ENCODE data around the gene TRIM28.
"Not testable (repeated sequence)": the region's sequence is repeated elsewhere in the genome, so short reads cannot be mapped to it uniquely, and the experiment has no call there.

Gene TRIM28

DNA sequence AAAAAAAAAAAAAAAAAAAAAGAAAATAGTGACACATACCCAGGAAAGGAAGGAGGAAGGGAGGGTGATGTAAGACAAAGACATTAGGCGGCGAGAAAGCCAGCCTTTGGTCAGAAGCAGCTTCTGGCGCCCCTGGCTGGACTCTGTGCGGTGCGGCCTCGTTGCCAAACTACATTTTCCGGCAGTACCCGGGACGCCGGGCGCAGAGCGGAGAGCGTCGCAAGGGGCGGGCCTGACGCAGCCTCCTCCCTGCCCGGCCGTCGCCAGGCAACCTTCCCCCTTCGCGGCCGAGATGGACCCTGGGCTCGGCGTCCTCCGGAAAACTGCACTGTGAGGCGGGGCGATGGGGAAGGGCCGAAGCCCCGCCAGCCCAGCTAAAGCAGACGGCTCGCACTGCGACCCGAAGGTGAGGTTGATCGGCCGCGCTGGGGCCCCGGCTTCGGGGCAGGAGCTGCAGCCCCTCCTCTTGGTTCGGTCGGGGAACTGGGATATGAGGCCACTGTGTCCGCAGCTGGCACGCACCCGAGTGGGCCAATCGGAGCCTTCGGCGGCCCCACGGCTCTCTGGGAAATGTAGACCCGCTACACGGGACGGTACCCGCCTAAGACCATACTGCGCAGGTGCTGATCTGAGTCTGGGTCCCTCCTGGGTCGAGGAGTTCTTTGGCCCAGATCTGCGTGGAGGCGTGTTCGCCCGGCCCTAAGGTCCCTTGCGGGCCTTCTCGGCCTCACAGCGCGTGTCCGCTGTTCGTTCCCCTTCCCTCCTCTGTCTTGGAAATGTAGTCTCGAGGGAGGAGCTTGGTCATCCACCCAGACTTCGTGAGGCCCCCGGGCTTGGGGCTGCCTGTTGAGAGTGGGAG, 31.5 kb downstream of the TRIM28 start:
- H3K4me3 ChIP-seq (ENCODE audit: low read depth, low read length) = peak overlapping the region; percentile 85
- TF ChIP-seq, protein P1, sequence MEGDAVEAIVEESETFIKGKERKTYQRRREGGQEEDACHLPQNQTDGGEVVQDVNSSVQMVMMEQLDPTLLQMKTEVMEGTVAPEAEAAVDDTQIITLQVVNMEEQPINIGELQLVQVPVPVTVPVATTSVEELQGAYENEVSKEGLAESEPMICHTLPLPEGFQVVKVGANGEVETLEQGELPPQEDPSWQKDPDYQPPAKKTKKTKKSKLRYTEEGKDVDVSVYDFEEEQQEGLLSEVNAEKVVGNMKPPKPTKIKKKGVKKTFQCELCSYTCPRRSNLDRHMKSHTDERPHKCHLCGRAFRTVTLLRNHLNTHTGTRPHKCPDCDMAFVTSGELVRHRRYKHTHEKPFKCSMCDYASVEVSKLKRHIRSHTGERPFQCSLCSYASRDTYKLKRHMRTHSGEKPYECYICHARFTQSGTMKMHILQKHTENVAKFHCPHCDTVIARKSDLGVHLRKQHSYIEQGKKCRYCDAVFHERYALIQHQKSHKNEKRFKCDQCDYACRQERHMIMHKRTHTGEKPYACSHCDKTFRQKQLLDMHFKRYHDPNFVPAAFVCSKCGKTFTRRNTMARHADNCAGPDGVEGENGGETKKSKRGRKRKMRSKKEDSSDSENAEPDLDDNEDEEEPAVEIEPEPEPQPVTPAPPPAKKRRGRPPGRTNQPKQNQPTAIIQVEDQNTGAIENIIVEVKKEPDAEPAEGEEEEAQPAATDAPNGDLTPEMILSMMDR (IDR thresholded peaks at IDR 0.05; ENCODE audit: borderline replicate concordance, insufficient read depth, low read depth, low read length) = no peak

DNA sequence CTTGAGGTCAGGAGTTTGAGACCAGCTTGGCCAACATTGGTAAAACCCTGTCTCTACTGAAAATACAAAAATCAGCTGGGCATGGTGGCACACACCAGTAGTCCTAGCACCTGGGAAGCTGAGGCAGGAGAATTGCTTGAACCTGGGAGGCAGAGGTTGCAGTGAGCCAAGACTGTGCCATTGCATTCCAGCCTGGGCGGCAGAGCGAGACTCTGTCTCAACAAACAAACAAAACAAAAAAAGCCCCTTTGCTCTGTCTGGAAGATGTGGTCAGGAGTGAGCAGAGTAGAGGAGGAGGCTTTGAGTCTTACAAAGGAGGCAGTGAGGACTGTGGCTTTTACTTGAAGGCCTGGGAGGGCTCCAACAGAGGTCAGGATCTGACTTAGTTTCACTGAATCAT, 33.7 kb downstream of the TRIM28 start:
- not testable (repeated sequence) for H3K4me3 ChIP-seq (ENCODE audit: low read depth, low read length)

DNA sequence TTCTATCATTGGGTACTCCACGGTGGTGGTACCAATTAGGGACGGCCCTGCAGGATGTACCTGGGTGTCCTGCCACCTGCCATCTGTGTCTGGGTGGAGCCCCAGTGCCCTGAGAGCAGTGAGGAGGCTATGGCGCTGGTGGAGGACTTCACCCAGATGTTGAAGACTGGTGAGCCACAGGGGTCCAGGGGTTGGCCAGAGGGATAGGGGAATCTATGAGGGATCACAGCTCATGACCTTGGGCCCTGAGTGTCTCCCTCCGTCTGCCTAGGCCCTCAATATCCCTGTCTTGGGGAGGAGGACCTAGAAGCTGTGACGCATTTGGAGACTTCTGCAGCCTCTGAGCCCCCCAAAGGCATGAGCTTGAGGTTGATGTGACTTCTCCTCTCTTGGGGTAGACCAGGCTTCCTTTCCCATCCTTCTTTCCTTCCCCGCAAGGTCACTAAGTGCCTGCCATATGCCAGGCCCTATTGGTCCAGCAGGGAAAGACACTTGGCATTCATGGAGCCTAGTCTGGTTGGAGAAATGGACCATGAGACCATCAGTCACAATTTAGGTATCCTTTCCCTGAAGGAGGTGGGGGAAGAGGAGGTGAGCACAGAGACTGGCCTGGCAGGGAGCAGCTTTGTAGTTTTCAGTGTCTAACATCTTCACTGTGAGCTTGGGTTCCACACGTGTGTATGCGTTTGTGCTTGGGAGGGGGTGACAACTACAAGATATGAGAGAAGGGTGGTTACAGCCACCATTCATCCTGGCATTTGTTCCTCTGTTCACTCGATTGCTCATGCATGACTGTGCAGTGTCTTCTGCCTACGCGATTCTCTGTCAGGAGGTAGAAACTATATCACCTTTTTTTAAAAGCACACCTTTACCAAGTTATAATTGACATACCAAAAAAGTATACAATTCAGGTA, 34.4 kb downstream of the TRIM28 start:
- TF ChIP-seq, protein P1 (IDR thresholded peaks at IDR 0.05; ENCODE audit: borderline replicate concordance, insufficient read depth, low read depth, low read length) = no peak
- no peak overlapping the region for H3K4me3 ChIP-seq (ENCODE audit: low read depth, low read length)

DNA sequence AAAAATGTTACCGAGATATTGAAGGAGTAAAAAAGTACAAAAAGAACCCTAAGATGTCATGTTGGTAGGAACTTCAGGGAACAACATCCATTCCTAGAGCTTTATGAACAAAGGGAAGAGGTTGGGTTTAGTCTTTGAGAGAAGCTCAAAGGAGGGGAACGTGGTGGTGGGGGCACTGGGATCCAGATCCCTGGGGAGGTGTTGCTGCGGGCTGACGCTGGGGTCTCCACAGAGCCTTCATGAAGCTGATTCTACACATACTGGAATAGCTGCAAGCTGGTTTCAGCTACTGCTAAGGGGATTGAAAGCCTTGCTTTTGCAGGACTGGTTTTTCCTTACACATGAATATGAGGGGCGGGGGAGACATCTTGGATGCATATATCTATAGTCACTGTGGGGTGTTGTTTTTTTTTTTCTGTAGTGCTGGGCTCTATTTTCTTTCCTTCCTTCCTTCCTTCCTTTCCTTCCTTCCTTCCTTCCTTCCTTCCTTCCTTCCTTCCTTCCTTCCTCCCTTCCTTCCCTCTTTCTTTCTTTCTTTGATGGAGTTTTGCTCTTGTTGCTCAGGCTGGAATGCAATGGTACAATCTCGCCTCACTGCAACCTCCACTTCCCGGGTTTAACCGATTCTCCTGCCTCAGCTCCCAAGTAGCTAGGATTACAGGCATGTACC, 35.7 kb downstream of the TRIM28 start:
- TF ChIP-seq, protein P1 (IDR thresholded peaks at IDR 0.05; ENCODE audit: borderline replicate concordance, insufficient read depth, low read depth, low read length) = no peak
- no peak overlapping the region for H3K4me3 ChIP-seq (ENCODE audit: low read depth, low read length)

DNA sequence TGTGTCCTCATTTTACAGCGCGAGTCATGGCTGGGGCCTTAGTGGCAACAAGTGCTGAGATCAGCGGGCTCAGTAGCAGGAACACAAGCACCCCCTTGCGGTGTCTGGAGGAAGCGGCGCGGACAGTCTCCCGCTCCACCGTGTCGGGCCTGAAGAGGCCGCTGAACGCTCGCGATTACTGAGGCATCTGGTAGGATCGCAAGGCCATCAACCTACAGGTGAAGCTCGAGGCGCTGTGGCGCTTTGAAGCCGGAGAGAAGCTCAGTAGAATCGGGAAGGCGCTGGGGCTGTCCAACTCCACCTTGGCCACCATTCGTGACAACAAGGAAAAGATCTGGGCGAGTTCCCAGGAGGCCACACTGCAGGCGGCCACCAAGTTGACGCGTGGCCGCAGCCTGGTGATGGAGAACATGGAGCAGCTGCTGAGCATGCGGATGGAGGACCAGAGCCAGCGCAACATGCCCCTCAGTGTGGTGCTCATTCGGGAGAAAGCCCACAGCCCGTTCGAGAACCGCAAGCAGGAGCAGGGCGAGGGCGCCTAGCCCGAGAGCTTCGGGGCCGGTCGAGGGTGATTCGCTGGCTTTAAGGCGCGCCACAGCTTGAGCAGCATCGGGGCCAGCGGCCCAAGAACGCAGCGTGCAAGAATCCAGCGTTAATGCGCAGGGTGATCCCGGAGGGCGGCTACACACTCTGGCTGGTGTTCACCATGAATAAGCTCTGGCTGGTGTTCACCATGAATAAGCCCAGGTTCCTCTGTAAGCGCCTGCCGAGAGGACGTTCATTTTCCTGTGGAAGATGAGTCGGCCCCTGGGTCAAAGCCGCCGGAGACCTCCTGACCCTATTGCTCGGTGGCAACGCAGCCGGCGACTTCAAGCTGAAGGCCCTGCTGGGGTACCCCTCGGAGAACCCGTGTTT, 37.6 kb downstream of the TRIM28 start:
- TF ChIP-seq, protein P1 (IDR thresholded peaks at IDR 0.05; ENCODE audit: borderline replicate concordance, insufficient read depth, low read depth, low read length) = peak; percentile 96
- H3K4me3 ChIP-seq (ENCODE audit: low read depth, low read length) = no peak overlapping the region

DNA sequence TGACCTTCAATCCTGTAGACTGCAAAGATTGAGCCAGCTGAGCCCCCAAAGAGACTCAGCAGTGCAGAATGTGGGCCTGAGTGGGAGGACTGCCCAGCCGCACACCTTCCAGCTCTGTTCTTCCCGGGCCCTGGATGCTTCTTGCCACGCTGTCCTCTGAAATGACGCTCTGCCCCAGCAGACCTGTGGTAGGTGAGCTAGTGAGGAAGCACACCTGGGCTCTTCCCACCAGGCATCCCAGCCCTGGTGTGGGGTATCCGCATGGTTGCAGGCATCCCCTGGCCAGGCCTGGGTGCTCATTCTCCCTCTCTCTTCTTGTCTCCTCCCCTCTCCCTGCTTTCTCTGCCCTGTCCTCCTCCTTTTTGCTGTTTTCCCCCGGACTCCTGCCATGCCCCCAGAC, 39.1 kb downstream of the TRIM28 start:
- TF ChIP-seq, protein P1 (IDR thresholded peaks at IDR 0.05; ENCODE audit: borderline replicate concordance, insufficient read depth, low read depth, low read length) = no peak
- no peak overlapping the region for H3K4me3 ChIP-seq (ENCODE audit: low read depth, low read length)
